HepG2 (cell line): ENCODE measurements around the gene METTL26. TPM values are rescaled to one million over a fixed set of nuclear protein-coding genes. Genes with fewer than 3 reads are reported as not detected.

Experiments used
- ATAD3A ChIP-seq: sonication (generic); formaldehyde crosslinking; IDR thresholded peaks from 2 replicates; pipeline ENCODE4 v1.4.0; 2020; ENCODE audit warnings: missing genetic modification reagents
- ATF6 ChIP-seq: sonication (generic); formaldehyde crosslinking; conservative IDR thresholded peaks from 2 replicates; pipeline ENCODE4 v1.4.0; 2020; ENCODE audit warnings: missing genetic modification reagents
- DMTF1 ChIP-seq: sonication (generic); formaldehyde crosslinking; IDR thresholded peaks from 2 replicates; pipeline ENCODE4 v1.4.0; 2020; ENCODE audit warnings: mild to moderate bottlenecking, missing genetic modification reagents
- FOXO1 ChIP-seq: sonication (generic); formaldehyde crosslinking; IDR thresholded peaks from 2 replicates; pipeline ENCODE4 v1.4.0; 2020; ENCODE audit warnings: missing genetic modification reagents
- ISL2 ChIP-seq: sonication (generic); formaldehyde crosslinking; IDR thresholded peaks from 2 replicates; pipeline ENCODE4 v1.5.0; 2020; ENCODE audit warnings: missing genetic modification reagents
- JUN ChIP-seq: sonication (generic); formaldehyde crosslinking; IDR thresholded peaks from 2 replicates; pipeline ENCODE4 v1.4.0; 2020; ENCODE audit warnings: mild to moderate bottlenecking, missing genetic modification reagents
- KDM1A ChIP-seq: IDR thresholded peaks from 2 replicates; pipeline ENCODE4 v1.6.1; 2016; ENCODE audit warnings: missing compliant biosample characterization
- MEIS2 ChIP-seq: sonication (generic); formaldehyde crosslinking; IDR thresholded peaks from 2 replicates; pipeline ENCODE4 v1.9.0; 2021; ENCODE audit warnings: mild to moderate bottlenecking, missing genetic modification reagents
- NPAS2 ChIP-seq: sonication (generic); formaldehyde crosslinking; IDR thresholded peaks from 2 replicates; pipeline ENCODE4 v1.8.0; 2022; ENCODE audit warnings: mild to moderate bottlenecking, missing genetic modification reagents, borderline replicate concordance
- PRMT3 ChIP-seq: sonication (generic); formaldehyde crosslinking; IDR thresholded peaks from 2 replicates; pipeline ENCODE4 v1.8.1; 2022; ENCODE audit warnings: low read depth, mild to moderate bottlenecking, moderate library complexity, missing genetic modification reagents, borderline replicate concordance
- SPEN ChIP-seq: sonication (generic); formaldehyde crosslinking; IDR thresholded peaks from 2 replicates; pipeline ENCODE4 v1.5.1; 2020; ENCODE audit warnings: low read depth, mild to moderate bottlenecking, missing genetic modification reagents
- ZBTB7B ChIP-seq: sonication (generic); formaldehyde crosslinking; IDR thresholded peaks from 2 replicates; pipeline ENCODE4 v1.4.0; 2020; ENCODE audit warnings: missing genetic modification reagents
- ZBTB8A ChIP-seq: sonication (generic); formaldehyde crosslinking; IDR thresholded peaks from 2 replicates; pipeline ENCODE4 v1.4.0; 2020; ENCODE audit warnings: mild to moderate bottlenecking, low read depth, missing genetic modification reagents, borderline replicate concordance
- ZFP90 ChIP-seq: sonication (generic); formaldehyde crosslinking; IDR thresholded peaks from 2 replicates; pipeline ENCODE4 v1.8.0; 2022; ENCODE audit warnings: missing genetic modification reagents, mild to moderate bottlenecking, inconsistent platforms, borderline replicate concordance
- ZNF282 ChIP-seq: fragments of 450-650 bp; IDR thresholded peaks from 2 replicates; pipeline ENCODE4 v1.6.1; 2018; ENCODE audit not compliant: partially characterized antibody
- ZNF552 ChIP-seq: sonication (generic); formaldehyde crosslinking; IDR thresholded peaks from 2 replicates; pipeline ENCODE4 v1.9.0; 2022; ENCODE audit warnings: missing genetic modification reagents, mild to moderate bottlenecking, borderline replicate concordance
- ZNF562 ChIP-seq: sonication (generic); formaldehyde crosslinking; IDR thresholded peaks from 2 replicates; pipeline ENCODE4 v1.8.0; 2022; ENCODE audit warnings: missing genetic modification reagents, borderline replicate concordance
- ZNF598 ChIP-seq: sonication (generic); formaldehyde crosslinking; IDR thresholded peaks from 2 replicates; pipeline ENCODE4 v1.5.1; 2020; ENCODE audit warnings: mild to moderate bottlenecking, missing genetic modification reagents, borderline replicate concordance
- ZNF724P ChIP-seq: sonication (generic); formaldehyde crosslinking; IDR thresholded peaks from 2 replicates; pipeline ENCODE4 v1.8.0; 2022; ENCODE audit warnings: missing genetic modification reagents, borderline replicate concordance
- polyA plus RNA-seq, 8 experiments: library from polyadenylated mRNA; depleted of rRNA in 3 of 8; stranded (reverse) in 7 of 8; unstranded in 1 of 8; fragments of >200 nt; fragmentation: Illumina TruSeq in 4 of 8; extraction: Trizol in 4 of 8; gene quantifications; 2 replicates each; pipeline versions ENCODE4 v1.2.1 to v1.2.3, GENCODE V29; 2011 to 2016; ENCODE audit warnings: low read depth in 4 of 8, missing spikeins in 1 of 8, mixed read lengths in 1 of 8; ENCODE audit not compliant: insufficient read depth in 1 of 8
- total RNA-seq, 5 experiments: library from RNA; depleted of rRNA; stranded (reverse); fragments of >200 nt; fragmentation: Illumina TruSeq; extraction: Trizol; gene quantifications; 2 replicates each; pipeline ENCODE4 v1.2.3, GENCODE V29; 2016; ENCODE audit warnings: low read depth in 1 of 5
- TF ChIP-seq, protein P1 (sequence below): IDR thresholded peaks from 2 replicates; pipeline ENCODE4 v1.6.1; 2016; ENCODE audit warnings: low read depth, borderline replicate concordance
- TF ChIP-seq, protein P2 (sequence below): IDR thresholded peaks from 2 replicates; pipeline ENCODE4 v1.6.1; 2018; ENCODE audit warnings: missing genetic modification reagents
- TF ChIP-seq, protein P3 (sequence below): sonication (generic); formaldehyde crosslinking; IDR thresholded peaks from 2 replicates; pipeline ENCODE4 v1.8.0; 2022; ENCODE audit warnings: missing genetic modification reagents, mild to moderate bottlenecking, inconsistent platforms, borderline replicate concordance

METTL26 gene
- total and polyA plus RNA-seq, 2 of the 13 experiments (the other 11 are each of a cell fraction or from before 2014, with no cell fraction given), result 65.5 to 70.1 TPM

DNA sequence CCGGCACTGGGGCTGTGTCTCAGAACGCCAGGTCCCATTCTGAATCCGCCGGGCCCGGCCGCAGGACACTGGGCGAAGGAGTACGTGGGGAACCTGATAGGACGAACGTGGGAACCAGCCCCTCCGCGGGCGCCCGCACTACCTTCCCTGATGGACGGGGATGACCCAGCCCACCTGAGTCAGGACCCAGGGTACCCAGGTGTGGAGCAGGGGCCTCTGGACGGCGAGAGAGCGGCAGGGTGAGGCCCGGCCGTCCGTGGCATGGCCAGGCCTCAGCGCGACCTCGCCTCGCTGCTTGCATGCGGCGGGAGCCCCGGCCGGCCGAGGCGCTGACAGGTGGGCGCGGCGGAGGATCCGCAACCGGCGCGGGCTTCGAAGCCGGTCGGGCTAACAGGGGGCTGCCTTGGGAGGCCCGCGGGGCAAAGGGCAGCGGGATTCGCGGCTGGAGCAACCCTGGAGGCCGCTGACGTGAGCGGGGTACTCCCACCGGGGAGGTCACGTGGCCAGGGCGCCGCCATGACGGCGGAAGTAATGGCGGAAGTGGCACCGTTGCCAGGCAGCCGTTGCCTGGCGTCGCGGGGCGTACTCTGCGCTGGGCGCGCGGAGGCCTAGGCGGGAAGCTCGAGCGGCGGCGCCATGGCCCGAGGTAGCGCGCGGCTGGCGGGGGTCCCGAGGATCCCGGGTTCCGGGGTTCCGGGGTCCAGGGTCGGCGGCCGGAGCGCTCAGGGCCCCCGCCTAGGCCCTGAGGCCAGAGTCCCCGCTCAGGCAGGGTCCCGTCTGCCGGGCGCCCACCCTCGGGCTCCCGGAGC is 12.9 kb upstream of the METTL26 start, which contains the start of gene WDR90 (continued):
- TF ChIP-seq ATF6 (CRISPR knock-in tag) (no peak), DMTF1 (CRISPR knock-in tag) (no peak), JUN (CRISPR knock-in tag) (0 out of 2 replicates have a peak, but pooled peaks have one; percentile 44), ZBTB7B (peak; percentile 91), PRMT3 (CRISPR knock-in tag) (no peak; the same call in 1 of the 2 replicates), MEIS2 (CRISPR knock-in tag) (no peak), ZNF598 (no peak), ZFP90 (CRISPR knock-in tag) (peak; percentile 63; the same call in 1 of the 2 replicates), SPEN (CRISPR knock-in tag) (peak; percentile 98), ZBTB8A (CRISPR knock-in tag) (peak; percentile 53), ZNF282 (no peak), ZNF562 (peak; percentile 56; the same call in 1 of the 2 replicates), NPAS2 (CRISPR knock-in tag) (no peak), ISL2 (CRISPR knock-in tag) (peak; percentile 57), ATAD3A (CRISPR knock-in tag) (no peak), ZNF552 (CRISPR knock-in tag) (peak; percentile 91; the same call in 1 of the 2 replicates), FOXO1 (CRISPR knock-in tag) (peak; percentile 32), ZNF724P (CRISPR knock-in tag) (peak; percentile 97), KDM1A (CRISPR knock-in tag) (no peak)
- TF ChIP-seq, protein P1, sequence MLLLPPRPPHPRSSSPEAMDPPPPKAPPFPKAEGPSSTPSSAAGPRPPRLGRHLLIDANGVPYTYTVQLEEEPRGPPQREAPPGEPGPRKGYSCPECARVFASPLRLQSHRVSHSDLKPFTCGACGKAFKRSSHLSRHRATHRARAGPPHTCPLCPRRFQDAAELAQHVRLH, result peak; percentile 37; the same call in 1 of the 2 replicates
- TF ChIP-seq, protein P2, sequence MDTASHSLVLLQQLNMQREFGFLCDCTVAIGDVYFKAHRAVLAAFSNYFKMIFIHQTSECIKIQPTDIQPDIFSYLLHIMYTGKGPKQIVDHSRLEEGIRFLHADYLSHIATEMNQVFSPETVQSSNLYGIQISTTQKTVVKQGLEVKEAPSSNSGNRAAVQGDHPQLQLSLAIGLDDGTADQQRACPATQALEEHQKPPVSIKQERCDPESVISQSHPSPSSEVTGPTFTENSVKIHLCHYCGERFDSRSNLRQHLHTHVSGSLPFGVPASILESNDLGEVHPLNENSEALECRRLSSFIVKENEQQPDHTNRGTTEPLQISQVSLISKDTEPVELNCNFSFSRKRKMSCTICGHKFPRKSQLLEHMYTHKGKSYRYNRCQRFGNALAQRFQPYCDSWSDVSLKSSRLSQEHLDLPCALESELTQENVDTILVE (CRISPR knock-in tag), result peak; percentile 80
- TF ChIP-seq, protein P3, sequence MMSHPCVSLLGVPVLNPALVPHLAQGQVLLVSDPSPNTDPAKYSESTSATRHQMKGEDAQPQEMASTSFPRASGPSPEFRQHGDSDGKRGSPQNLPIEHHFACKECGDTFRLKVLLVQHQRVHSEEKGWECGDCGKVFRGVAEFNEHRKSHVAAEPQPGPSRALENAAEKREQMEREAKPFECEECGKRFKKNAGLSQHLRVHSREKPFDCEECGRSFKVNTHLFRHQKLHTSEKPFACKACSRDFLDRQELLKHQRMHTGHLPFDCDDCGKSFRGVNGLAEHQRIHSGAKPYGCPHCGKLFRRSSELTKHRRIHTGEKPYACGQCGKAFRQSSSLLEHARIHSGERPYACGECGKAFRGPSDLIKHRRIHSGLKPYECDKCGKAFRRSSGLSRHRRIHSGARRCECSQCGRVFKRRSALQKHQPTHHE, result peak; percentile 86; the same call in 1 of the 2 replicates
